AG10803 (cell line): ENCODE measurements around the gene RARRES2.
"Not testable (repeated sequence)": the region's sequence is repeated elsewhere in the genome, so short reads cannot be mapped to it uniquely, and the experiment has no call there.

Source experiments
- DNase-seq: peaks from one replicate; pipeline ENCODE4 v3.0.0; 2010; ENCODE audit warnings: low read depth
- H3K4me3 ChIP-seq: 2 replicates; pipeline ENCODE4 v1.5.1; 2011; ENCODE audit warnings: mild to moderate bottlenecking, low read length, control low read depth
- TF ChIP-seq, protein P1 (sequence below): conservative IDR thresholded peaks from 2 replicates; pipeline ENCODE4 v1.5.1; 2011; ENCODE audit warnings: mild to moderate bottlenecking, low read length, control low read depth, inconsistent platforms

RARRES2 gene

GRCh38 chr7:150323682-150324372, 17.6 kb downstream of the RARRES2 start:
- TF ChIP-seq, protein P1, sequence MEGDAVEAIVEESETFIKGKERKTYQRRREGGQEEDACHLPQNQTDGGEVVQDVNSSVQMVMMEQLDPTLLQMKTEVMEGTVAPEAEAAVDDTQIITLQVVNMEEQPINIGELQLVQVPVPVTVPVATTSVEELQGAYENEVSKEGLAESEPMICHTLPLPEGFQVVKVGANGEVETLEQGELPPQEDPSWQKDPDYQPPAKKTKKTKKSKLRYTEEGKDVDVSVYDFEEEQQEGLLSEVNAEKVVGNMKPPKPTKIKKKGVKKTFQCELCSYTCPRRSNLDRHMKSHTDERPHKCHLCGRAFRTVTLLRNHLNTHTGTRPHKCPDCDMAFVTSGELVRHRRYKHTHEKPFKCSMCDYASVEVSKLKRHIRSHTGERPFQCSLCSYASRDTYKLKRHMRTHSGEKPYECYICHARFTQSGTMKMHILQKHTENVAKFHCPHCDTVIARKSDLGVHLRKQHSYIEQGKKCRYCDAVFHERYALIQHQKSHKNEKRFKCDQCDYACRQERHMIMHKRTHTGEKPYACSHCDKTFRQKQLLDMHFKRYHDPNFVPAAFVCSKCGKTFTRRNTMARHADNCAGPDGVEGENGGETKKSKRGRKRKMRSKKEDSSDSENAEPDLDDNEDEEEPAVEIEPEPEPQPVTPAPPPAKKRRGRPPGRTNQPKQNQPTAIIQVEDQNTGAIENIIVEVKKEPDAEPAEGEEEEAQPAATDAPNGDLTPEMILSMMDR: no peak
- no peak overlapping the region for H3K4me3 ChIP-seq
- no peak for DNase-seq

DNA sequence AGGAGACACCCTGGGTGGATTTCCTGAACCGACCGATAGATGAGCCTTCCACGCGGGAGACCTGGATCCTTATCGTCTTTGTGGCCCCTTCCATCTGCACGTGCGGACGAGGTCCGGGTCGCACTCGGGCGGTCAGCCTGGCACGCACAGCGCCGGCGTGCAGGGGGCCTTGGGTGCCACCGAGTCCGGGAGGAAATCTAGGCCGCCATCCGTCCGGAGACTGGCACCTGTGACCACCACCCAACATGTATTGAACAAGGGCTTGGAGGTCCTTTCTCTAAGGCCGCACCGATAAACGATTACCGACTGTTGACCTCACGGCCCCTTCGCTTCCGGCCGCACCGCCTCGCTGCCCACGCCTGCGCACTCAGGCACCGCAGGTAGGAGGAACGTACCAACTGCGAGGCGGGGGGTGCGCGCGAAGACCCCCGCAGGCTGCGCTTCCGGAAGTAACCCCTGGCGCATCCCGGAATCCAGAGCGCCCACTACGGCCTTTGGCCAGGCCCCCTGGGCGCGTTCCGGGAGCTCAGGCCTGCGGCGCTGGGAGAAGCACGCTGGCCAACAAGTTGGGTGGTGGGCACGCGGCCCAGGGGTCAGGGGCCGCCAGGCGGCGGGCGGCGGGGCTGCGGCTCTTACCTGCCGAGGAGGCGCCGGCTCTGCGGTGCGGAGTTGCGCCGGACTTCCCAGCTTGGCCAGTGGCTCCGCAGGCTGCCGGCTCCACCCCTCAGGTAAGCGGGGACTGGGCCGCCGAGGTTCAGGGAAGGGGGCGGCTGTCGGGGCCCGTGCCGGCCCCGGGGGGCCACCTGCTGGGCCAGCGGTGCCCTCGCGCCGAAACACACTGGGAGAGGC, 18.4 kb downstream of the RARRES2 start, which contains the start of the genes ACTR3C and LRRC61:
TSS of gene ACTR3C (minus strand) at position 713 of the 849 bp plus-strand sequence. CDS start 28,249 bp downstream, outside the sequence.
TSS of gene LRRC61 (plus strand) at position 523 of the 849 bp plus-strand sequence. CDS start 13,507 bp downstream, outside the sequence.
- peak within 1 kb of the TSS; percentile 22 for H3K4me3 ChIP-seq
- TF ChIP-seq, protein P1: no peak
- no peak for DNase-seq

DNA sequence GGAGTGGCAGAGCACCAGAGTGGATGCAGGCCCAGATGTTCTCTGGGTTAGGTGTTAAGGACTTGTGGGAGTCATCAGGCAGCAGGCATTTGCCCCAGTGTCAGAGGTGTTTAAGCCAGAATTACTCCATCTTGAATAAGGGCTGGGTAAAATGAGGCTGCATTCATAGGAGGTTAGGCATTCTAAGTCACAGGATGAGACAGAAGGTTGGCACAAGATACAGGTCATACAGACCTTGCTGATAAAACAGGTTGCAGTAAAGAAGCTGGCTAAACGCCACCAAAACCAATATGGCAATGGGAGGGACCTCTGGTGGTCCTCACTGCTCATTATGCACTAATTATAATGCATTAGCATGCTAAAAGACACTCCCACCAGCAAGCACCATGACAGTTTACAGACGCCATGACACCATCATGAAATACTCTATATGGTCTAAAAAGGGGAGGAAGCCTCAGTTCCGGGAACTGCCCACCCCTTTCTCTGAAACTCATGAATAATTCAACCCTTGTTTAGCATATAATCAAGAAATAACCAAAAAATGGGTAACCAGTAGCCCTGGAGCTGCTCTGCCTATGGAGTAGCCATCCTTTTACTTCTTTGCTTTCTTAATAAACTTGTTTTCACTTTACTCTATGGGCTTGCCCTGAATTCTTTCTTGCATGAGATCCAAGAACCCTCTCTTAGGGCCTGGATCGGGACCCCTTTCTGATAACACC, 19.2 kb downstream of the RARRES2 start:
- DNase-seq: no peak
- TF ChIP-seq, protein P1: no peak
- no peak overlapping the region for H3K4me3 ChIP-seq

GRCh38 chr7:150321788-150322113, 19.7 kb downstream of the RARRES2 start:
- DNase-seq: no peak
- H3K4me3 ChIP-seq: no peak overlapping the region
- TF ChIP-seq, protein P1: no peak

DNA sequence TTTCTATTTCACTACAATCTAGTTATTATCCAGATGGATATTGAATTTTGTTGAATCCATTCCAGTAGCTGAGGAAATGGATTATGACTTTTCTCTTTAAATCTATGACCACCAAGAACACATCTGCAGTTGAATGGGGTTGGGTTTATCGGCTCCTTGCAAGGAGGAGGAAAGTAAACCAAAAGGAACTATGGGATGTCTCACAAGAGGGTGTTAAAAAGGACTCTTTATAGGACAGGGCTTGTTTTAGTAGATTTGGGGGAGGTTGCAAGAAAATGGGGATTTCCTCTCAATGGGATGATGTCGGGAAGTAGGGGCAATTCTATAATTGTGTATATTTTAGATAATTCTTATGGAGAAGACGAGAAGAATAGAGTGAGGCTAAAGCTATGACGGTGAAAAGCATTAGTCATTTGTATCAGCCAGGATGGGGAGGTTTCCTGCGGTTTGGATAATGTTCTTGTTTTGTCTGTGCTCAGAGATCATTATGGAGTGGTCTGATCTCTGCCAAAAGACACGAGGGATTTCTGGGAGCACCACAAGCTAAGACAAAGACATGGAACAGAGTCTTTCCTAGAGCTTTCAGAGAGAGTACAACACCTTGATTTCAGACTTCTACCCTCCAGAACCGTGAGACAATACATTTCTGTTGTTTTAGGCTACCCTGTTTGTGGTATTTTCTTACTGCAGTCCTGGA, 23.5 kb downstream of the RARRES2 start:
- TF ChIP-seq, protein P1: no peak
- peak; percentile 76 for DNase-seq
- no peak overlapping the region for H3K4me3 ChIP-seq

- not testable (repeated sequence) for H3K4me3 ChIP-seq, DNase-seq
Observed at GRCh38 chr7:150316987-150317386, 24.4 kb downstream of the RARRES2 start.

- DNase-seq: no peak
- TF ChIP-seq, protein P1: no peak
- H3K4me3 ChIP-seq: no peak overlapping the region
Observed at GRCh38 chr7:150314639-150315239, 26.7 kb downstream of the RARRES2 start.
